ENCODE data around the gene CERS4.
"Not testable (repeated sequence)": the region's sequence is repeated elsewhere in the genome, so short reads cannot be mapped to it uniquely, and the experiment has no call there.

CERS4 gene

DNA sequence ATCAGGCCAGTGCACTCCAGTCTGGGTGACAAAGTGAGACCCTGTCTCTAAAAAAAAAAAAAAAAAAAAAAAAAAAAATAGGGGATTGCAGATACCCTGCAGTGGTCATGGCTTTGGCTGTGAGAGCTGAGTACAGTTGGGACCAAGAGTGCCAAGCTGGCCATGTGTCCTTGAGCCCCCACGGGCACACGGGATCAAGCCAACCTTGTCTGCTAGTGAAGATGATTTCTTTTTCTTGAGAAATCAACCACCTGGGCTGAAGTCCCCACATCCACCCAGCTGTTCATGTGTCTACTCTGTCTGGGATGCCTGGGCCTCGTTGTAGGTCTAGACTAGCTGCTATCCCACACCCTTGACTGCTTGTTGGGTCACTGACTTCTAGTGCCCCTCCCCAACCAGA is 34.0 kb downstream of the CERS4 start:
- no peak for DNase-seq (ENCODE audit: low read depth)

DNA sequence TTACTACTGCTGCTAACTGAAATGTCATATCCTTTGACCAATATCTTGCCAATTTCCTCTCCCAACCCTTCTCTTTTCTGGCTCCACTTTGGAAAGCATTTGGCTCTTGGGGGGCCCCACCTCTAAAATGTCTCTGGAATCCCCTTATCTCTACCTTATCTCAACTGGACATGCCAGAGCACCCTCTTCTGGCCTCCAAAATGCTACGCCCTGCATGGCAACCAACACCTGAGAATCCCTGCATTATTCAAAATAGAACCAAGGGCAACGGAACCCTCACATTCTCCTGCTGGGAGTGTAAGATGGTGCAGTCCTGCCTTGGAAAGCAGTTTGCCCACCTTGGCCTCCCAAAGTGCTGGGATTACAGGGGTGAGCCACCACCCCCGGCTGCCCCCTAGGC is 35.3 kb downstream of the CERS4 start:
- no peak for DNase-seq (ENCODE audit: low read depth)

DNA sequence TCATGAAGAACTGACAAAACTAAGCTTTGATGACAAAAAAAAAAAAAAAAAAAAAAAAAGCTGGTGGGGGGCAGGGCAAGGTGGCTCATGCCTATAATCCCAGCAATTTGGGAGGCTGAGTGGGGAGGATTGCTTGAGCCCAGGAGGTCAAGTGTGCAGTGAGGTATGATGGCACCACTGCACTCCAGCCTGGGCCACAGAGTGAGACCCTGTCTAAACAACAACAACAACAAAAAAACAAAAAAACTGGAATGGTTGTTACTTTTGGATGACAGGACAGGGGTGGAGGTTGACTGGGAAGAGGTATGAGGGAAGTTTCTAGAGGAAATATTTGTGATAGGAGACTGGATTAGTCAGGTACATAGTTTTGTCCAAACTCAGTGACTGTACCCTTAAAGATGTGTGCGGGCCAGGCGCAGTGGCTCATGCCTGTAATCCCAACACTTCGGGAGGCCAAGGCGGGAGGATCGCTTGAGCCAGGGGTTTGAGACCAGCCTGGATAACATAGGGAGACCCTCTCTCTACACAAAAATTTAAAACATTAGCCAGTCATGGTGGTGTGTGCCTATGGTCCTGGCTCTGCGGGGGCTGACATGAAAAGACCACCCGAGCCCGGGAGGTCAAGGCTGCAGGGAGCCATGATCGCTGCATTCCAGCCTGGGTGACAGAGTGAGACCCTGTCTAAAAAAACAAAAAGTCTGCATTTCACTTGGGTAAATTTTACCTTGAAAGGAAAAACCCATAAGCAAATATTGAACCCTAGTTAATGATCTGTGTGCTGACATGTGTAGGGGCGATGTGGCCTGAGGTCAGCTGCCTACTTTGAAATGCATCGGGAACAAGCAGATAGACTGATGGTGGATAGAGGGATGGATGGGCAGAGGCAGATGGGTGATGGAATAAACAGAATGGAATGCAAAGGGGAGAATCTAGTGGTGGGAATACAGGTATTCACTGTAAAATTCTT is 37.0 kb downstream of the CERS4 start:
- no peak for DNase-seq (ENCODE audit: low read depth)

DNA sequence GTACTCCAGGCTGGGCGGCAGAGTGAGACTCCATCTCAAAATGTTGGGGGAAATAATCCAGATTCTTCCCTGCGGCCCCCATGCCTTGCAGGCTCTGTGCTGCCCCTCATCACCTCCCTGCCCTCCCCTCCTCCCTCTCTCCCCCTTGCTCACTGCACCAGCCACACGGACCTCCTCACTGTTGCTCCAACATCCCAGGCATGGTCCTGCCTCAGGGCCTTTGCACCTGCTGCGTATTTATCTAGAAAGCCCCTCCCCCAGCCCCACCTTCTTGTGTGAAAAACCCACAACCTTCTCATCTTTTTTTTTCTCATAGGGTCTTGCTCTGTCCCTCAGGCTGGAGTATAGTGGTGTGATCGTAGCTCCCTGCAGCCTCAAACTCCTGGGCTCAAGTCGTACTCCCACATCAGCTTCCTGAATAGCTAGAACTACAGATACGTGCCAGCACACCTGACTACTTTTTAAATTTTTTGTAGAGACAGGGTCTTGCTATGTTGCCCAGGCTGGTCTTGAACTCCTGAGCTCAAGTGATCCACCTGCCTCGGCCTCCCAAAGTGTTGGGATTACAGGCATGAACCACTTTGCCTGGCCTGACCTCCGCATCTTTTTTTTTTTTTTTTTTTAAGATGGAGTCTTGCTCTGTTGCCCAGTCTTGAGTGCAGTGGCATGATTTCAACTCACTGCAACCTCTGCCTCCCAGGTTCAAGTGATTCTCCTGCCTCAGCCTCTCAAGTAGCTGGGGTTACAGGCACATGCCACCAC is 38.1 kb downstream of the CERS4 start:
- not testable (repeated sequence) for DNase-seq (ENCODE audit: low read depth)

DNA sequence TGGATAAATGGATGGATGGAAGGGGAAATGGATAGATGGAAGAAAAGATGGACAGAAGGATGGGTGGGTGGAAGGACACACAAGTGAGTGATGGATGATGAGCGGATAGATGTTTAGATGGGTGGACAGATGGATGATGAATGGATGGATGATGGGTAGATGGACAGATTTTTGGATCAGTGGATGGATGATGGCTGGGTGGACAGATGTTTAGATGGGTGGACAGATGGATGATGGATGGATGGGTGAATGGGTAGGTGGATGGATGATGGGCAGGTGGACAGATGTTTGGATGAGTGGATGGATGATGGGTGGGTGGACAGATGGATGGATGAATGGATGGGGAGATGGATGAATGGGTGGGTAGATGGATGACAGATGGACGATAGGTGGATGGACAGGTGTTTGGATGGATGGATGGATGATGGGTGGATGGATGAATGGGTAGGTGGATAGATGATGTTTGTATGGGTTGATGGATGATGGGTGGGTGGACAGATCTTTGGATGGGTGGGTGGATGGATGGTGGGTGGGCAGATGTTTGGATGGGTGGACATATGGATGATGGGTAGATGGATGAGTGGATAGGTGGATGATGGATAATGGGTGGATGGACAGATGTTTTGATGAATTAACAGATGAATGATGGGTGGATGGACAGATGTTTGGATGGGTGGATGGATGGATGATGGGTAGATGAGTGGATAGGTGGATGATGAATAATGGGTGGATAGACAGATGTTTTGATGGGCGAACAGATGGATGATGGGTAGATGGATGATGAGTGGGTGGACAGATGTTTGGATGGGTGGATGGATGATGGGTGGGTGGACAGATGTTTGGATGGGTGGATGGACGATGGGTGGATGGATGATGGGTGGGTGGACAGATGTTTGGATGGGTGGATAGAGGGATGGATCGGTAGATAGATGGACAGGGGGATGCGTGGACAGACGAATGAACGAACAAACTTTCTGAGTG is 39.5 kb downstream of the CERS4 start:
- DNase-seq (ENCODE audit: low read depth) = no peak

DNA sequence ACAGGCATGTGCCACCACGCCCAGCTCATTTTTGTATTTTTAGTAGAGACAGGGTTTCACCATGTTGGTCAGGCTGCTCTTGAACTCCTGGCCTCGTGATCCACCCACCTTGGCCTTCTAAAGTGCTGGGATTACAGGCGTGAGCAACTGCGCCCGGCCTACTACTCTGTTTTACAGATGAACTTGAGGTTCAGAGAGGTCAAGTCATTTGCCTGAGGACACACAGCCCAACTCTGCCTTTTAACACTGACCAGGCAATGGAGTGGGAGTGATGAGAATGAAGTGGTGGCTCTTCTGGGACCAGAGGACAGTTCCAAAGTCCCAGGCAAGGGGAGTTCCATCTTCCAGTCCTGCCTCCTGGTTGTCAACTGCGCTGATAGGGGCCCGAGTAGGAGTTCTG is 41.4 kb downstream of the CERS4 start:
- no peak for DNase-seq (ENCODE audit: low read depth)

DNA sequence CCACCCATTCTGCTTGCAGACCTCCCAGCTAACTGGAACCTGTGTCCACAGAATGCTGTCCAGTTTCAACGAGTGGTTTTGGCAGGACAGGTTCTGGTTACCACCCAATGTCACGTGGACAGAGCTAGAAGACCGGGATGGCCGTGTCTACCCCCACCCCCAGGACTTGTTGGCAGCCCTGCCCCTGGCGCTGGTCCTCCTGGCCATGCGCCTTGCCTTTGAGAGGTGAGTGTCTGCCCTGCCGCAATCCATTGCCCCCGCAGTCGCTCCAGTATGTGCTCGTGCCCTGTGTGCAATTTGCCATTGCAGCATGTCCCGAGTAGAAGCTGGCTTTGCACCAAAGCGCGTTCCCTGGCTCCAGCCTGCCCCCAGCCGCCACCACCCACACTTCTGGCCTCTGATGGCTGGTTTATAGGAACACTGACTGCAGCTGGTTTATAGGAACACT is 41.9 kb downstream of the CERS4 start:
- DNase-seq (ENCODE audit: low read depth) = no peak

DNA sequence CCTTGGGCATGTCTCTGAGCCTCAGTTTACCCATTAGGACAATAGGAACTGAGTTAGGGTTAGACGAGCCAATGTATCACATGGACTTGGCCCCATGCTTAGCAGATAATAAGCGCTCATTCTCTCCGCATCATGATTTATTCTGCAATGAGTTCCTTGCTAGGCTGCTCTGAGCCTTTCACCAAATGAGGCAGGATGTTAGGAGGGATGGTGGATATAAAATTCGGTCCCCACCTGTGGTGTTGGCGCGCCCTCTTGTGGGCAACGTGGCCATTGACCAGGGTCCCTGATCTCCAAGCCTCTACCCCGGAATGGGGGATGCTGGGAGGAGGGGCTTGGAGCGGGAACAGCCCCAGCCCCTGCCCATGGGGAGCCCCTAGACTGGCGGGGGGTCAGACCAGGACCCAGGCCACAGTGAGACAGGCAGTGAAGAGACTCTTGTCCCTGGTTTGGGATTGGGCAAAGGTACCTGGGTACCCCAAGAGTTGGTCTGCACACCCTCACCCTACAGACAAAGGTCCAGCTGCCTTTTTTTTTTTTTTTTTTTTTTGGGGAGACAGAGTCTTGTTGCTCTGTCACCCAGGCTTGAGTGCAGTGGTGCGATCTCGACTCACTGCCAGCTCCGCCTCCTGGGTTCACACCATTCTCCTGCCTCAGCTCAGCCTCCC is 43.9 kb downstream of the CERS4 start:
- DNase-seq (ENCODE audit: low read depth) = peak; percentile 13

DNA sequence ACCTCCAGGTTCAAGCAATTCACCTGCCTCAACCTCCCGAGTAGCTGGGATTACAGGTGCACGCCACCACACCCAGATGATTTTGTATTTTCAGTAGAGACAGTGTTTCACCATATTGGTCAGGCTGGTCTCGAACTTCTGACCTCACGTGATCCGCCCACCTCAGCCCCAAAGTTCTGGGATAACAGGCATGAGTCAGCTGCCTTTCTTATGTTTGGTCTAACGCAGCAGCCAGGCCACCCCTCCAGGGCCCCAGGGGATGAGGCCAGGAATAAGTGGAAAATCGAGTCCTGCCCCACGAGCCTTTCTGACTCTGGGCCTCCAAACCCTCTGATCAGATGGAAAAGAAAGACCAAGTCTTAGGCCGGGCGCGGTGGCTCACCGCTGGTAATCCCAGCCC is 44.5 kb downstream of the CERS4 start:
- no peak for DNase-seq (ENCODE audit: low read depth)

DNA sequence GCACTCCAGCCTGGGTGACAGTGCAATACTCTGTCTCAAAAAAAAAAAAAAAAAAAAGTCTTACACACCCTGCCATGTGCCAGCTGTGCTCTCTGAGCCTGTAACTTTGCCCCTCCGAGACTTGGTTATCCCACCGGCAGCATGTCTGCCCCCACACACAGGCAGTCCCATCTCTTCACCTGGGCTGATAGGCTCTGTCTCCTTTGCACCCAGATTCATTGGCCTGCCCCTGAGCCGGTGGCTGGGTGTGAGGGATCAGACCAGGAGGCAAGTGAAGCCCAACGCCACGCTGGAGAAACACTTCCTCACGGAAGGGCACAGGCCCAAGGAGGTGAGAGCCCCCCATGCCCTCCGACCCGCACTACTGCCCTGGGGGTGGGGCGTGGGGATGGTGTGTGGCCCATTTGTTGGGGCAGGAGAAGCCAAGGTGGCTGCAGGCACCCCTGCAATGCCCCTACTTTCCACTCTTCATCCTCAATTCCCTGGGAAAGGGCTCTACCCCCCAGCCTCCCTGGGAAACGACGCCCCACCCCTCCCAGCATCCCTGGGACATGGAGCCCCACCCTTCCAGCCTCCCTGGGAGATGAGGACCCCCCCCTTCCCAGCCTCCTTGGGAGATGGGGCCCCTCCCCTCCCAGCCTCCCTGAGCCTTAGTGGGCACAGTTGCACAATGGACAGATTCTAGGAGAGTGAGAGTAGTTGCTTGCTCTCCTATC is 45.3 kb downstream of the CERS4 start:
- DNase-seq (ENCODE audit: low read depth) = no peak

DNA sequence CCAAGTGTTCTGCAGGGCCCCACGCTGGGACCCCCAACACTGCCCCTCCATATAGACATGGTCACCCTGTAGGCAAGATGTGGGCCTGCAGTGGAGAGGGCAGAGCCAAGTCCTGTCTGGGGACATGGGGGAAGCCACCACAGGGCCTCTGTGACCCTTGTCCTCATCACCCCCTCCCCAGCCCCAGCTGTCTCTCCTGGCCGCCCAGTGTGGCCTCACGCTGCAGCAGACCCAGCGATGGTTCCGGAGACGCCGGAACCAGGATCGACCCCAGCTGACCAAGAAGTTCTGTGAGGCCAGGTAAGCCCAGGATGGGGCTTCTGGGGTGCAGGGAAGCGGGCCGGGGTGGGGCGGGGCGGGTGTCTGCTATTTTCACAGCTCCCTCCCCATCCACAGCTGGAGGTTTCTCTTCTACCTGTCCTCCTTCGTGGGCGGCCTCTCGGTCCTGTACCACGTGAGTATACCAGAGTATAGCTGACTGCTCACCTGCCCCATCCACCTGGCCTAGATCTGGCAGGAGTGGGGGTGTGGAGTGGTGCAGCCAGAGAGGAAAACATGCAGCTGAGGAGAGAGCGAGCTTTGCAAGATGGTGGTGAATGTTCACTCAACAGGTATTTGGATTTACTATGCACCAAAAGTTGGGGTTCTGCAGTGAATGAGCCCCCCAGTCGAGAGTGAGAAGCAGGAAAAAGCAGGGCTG is 46.4 kb downstream of the CERS4 start:
- no peak for DNase-seq (ENCODE audit: low read depth)

DNA sequence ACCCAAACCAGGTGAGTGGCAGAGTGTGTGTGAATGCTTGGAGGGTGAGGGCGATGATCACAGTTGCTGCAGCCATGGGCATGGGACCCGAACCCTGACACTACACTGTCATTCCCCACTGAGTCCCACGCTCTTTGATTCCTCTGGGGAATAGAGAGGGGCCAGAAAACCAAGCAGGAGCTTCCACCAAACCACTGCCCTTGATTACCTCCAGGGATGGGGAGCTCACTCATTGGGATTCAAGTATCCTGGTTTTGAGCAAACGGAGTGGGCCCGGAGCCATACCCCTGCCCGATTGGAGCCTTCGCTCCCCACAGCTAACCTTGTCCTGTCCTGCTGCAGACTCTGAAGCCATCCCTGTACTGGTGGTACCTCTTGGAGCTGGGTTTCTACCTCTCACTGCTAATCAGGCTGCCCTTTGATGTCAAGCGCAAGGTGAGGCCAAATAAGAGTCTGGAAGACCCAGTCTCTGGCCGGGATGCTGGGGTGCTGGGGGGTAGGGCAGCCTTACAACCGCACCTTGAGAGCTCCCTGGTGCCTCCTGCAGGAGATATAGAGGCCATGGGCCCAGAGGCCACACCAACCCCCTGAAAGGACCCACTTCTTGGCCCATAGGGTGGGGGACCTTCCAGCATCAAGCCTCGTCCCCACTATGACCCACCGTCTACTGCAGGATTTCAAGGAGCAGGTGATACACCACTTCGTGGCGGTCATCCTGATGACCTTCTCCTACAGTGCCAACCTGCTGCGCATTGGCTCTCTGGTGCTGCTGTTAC is 47.3 kb downstream of the CERS4 start:
- DNase-seq (ENCODE audit: low read depth) = no peak

DNA sequence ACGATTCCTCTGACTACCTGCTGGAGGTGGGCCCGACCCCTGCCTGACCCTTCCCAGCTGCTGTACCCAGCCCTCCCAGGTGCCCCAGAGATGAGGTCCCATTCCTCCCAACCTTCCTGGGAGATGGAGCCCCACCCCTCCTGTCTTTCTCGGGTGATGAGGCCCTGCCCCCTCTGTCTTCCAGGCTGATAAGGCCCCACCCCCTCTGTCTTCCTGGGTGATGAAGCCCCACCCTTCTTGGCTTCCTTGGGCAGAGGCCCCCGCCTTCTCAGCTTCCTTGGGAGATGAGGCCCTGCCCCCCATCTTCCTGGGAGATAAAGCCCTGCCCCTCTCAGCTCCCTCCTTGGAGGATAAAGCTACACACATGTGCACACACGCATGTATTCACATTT is 47.9 kb downstream of the CERS4 start:
- DNase-seq (ENCODE audit: low read depth) = no peak

DNA sequence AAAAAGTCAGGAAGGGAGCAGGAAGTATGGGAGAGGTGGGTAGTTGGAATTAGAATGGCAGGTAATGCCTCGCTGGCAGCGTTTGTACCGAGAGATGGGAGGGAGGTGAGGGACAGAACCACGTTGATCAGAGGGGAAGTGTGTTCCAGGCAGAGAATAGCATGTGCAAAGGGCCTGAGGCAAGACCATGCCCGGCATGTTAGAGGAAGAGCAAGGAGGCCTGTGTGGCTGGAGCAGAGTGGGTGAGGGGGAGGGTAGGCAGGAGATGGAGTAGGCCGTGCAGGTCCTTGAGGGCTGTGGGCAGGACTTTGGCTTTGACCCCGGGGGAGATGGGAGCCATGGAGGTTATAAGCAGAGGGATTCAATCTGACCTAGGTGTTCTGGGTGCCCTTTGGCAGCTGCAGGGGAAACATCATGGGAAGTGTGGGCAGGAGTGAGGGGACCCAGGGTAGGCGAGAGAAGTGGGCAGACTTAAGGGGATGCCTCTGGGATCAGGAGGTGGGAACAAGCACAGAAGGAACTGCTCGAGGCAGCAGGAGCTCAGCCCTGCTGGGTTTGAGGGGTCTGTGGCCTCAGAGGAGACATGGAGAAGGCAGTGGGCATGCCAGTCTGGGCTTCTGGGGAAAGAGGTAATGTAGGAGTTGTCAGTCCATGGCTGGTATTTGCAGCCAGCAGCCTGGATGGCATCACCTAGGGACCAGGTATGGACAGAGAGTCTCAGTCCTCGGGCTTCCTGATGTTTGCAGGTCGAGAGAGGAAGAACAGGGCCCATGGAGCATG is 50.2 kb downstream of the CERS4 start:
- no peak for DNase-seq (ENCODE audit: low read depth)

DNA sequence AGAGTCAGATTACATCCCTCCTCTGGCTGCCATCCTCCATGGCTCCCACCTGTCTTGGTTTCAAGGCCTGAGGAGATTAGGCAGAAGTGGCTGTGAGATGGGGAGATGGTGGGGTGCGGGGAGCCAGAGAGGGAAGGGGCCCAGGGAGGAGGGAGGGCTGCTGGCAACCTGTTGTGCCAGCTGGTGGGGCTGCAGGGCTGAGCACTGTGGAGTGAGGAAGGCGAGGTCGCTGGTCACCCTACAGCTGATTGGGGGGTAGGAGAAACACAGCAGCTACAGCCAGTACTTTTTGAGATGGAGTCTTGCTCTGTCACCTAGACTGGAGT is 50.7 kb downstream of the CERS4 start:
- no peak for DNase-seq (ENCODE audit: low read depth)

DNA sequence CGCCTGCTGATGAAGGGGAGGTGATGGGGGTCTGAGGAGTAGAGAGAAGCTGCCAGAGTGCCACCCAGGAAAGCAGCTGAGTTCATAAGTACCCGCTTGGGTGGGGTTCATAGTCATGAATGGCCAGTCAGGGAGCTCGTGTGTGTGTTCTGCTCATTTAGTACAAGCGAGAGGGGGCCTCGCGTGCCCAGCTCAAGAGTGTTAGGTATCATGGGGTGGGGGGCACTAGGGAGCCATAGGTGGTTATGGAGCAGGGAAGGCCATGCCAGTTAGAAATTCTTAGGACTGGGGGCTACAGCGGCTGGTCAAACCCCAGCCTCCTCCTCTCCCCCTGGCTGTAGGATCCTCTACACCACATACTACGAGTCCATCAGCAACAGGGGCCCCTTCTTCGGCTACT is 52.2 kb downstream of the CERS4 start:
- no peak for DNase-seq (ENCODE audit: low read depth)

DNA sequence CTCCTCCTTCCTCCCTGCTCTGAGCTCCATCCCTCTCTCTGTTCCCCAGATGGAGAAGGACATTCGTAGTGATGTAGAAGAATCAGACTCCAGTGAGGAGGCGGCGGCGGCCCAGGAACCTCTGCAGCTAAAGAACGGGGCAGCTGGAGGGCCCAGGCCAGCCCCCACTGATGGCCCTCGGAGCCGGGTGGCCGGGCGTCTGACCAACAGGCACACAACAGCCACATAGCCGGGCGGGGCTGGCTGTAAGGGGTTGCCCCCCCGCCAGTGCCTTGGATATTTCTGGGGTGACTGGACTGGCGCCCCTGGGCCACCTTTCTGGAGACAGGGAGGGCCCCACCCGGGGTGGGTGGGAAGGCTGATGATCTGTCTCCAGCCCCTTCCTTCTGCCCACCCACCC is 52.7 kb downstream of the CERS4 start:
- DNase-seq (ENCODE audit: low read depth) = no peak

DNA sequence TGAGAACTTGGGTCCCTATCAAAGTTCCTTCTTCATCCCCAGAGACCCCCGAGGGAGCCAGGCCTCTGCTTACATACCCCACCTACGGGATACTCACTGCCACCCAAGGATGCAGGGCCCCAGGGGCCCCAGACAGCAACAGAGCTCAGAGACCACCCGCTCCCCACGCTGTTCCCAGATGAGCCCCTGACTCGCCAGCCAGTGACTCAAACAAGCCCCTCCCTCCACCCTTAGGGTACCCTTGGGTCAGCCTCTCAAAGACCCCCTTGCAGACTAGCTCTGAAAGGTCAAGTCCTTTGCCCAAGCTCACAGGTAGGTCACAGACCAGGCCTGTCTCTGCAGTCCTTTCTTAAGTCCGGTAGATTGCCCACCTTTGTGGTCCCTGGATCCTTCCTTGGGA is 53.3 kb downstream of the CERS4 start:
- DNase-seq (ENCODE audit: low read depth) = no peak

DNA sequence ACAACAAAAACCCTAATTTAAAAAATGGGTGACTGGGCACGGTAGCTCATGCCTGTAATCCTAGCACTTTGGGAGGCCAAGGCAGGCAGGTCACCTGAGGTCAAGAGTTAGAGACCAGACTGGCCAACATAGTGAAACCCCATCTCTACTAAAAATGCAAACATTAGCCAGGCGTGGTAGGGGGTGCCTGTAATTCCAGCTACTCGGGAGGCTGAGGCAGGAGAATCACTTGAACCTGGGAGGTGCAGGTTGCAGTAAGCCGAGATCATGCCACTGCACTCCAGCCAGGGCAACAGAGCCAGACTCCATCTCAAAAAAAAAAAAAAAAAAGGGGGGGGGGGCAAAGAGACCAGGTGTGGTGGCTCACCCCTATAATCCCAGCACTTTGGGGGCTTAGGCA is 55.1 kb downstream of the CERS4 start:
- not testable (repeated sequence) for DNase-seq (ENCODE audit: low read depth)
